OCI-LY3 (cell line): ENCODE measurements around the gene DNMT1.

Experiments
- H2AFZ ChIP-seq: fragments of 200-600, 300-600 bp; shearing (Covaris generic); 2 replicates; pipeline ENCODE4 v1.6.0; 2014; ENCODE audit warnings: antibody characterized with exemption, low read depth, low read length
- H3K27ac ChIP-seq: fragments of 200-600, 300-600 bp; sonication (generic); 2 replicates; pipeline ENCODE4 v1.5.1; 2014; ENCODE audit warnings: mild to moderate bottlenecking, low read length, moderate library complexity, mixed read lengths
- H3K27me3 ChIP-seq: fragments of 200-600, 300-600 bp; sonication (generic); 2 replicates; pipeline ENCODE4 v1.6.1; 2014; ENCODE audit warnings: low read depth, low read length, mixed read lengths
- H3K36me3 ChIP-seq: fragments of 200-600, 300-600 bp; sonication (generic); replicated peaks from 2 replicates; pipeline ENCODE3; 2014; ENCODE audit warnings: low read depth, low read length, mixed read lengths
- H3K4me1 ChIP-seq: fragments of 300-600, 200-600 bp; sonication (generic); 2 replicates; pipeline ENCODE4 v1.6.1; 2014; ENCODE audit warnings: low read length, mixed read lengths
- H3K4me2 ChIP-seq: fragments of 200-600, 300-600 bp; sonication (generic); 2 replicates; pipeline ENCODE4 v1.6.1; 2014; ENCODE audit warnings: low read length, mixed read lengths
- H3K4me3 ChIP-seq: fragments of 300-600, 200-600 bp; sonication (generic); 2 replicates; pipeline ENCODE4 v1.5.1; 2014; ENCODE audit warnings: antibody characterized with exemption, mild to moderate bottlenecking, low read length, moderate library complexity
- H3K79me2 ChIP-seq: fragments of 300-600, 200-600 bp; shearing (Covaris generic); 2 replicates; pipeline ENCODE4 v1.6.1; 2014; ENCODE audit warnings: mild to moderate bottlenecking, low read length, mixed read lengths
- H3K9ac ChIP-seq: fragments of 300-600, 200-600 bp; shearing (Covaris generic); 2 replicates; pipeline ENCODE4 v1.6.0; 2014; ENCODE audit warnings: mild to moderate bottlenecking, low read length, moderate library complexity
- H3K9me3 ChIP-seq: fragments of 200-600, 300-600 bp; shearing (Covaris generic); 2 replicates; pipeline ENCODE4 v1.6.1; 2014; ENCODE audit warnings: low read length, mixed read lengths; ENCODE audit not compliant: insufficient read depth
- H4K20me1 ChIP-seq: fragments of 200-600, 300-600 bp; sonication (generic); 2 replicates; pipeline ENCODE4 v1.6.1; 2016; ENCODE audit warnings: low read length, mixed read lengths; ENCODE audit not compliant: insufficient read depth
- EZH2phosphoT487 ChIP-seq: fragments of 200-600 bp; shearing (Covaris generic); IDR thresholded peaks from 2 replicates; pipeline ENCODE4 v1.6.1; 2018; ENCODE audit warnings: antibody characterized with exemption, mixed run types, low read depth
- TF ChIP-seq, protein P1 (sequence below): fragments of 200-600, 300-600 bp; sonication (generic); IDR thresholded peaks from 2 replicates; pipeline ENCODE4 v1.5.1; 2014; ENCODE audit warnings: antibody characterized with exemption, low read length, low read depth

Gene DNMT1

DNA sequence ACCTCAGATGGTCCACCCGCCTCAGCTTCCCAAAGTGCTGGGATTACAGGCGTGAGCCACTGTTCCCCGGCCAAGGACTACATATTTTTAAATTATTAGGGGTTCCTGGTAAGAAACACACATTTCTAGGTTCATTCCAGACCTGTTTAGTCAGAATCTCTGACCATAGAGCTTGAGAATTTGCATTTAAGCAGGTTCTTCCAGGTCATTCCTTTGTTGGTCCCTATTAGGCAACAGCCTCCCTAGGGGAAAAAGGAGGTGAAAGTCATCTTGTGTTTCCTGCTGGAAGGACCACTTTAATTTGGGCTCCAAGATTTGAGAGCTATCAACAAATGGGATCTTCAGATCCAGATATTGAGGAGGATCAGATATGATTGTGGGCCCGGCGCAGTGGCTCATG lies 20.0 kb upstream of the DNMT1 start:
- Histone ChIP-seq H2AFZ (no peak overlapping the region), H3K27ac (no peak overlapping the region), H3K9ac (no peak overlapping the region), H3K4me3 (no peak overlapping the region), H3K9me3 (no peaks in the 10 kb centered on the region), H3K4me1 (peaks cover 9% of the 10 kb centered on the region), H3K27me3 (no peaks in the 10 kb centered on the region), H4K20me1 (no peaks in the 10 kb centered on the region), H3K4me2 (no peak overlapping the region), H3K79me2 (no peaks in the 10 kb centered on the region), H3K36me3 (no peaks in the 10 kb centered on the region)
- TF ChIP-seq, protein P1, sequence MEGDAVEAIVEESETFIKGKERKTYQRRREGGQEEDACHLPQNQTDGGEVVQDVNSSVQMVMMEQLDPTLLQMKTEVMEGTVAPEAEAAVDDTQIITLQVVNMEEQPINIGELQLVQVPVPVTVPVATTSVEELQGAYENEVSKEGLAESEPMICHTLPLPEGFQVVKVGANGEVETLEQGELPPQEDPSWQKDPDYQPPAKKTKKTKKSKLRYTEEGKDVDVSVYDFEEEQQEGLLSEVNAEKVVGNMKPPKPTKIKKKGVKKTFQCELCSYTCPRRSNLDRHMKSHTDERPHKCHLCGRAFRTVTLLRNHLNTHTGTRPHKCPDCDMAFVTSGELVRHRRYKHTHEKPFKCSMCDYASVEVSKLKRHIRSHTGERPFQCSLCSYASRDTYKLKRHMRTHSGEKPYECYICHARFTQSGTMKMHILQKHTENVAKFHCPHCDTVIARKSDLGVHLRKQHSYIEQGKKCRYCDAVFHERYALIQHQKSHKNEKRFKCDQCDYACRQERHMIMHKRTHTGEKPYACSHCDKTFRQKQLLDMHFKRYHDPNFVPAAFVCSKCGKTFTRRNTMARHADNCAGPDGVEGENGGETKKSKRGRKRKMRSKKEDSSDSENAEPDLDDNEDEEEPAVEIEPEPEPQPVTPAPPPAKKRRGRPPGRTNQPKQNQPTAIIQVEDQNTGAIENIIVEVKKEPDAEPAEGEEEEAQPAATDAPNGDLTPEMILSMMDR, result no peak
- no peak for TF ChIP-seq EZH2phosphoT487

DNA sequence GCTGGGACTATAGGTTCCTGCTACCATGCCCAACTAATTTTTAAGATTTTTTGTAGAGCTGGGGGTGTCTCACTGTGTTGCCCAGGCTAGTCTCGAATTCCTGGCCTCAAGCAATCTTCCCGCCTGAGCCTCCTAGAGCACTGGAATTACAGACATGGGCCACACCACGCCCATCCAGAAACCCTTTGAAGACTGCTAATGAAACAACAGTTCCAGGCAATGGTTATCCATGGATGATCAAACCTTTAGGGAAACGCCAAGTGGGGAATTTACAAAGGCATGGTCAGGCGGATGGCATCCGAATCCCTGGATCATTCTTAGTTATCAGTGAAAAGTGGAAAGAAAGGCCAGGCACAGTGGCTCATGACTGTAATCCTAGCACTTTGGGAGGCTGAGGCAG lies 16.9 kb upstream of the DNMT1 start:
- Histone ChIP-seq H3K4me2 (no peak overlapping the region), H3K27ac (no peak overlapping the region), H4K20me1 (no peaks in the 10 kb centered on the region), H3K9me3 (no peaks in the 10 kb centered on the region), H3K9ac (no peak overlapping the region), H3K36me3 (no peaks in the 10 kb centered on the region), H3K27me3 (no peaks in the 10 kb centered on the region), H3K4me3 (no peak overlapping the region), H3K79me2 (no peaks in the 10 kb centered on the region), H2AFZ (no peak overlapping the region), H3K4me1 (no peaks in the 10 kb centered on the region)
- TF ChIP-seq, protein P1, result no peak
- no peak for TF ChIP-seq EZH2phosphoT487

DNA sequence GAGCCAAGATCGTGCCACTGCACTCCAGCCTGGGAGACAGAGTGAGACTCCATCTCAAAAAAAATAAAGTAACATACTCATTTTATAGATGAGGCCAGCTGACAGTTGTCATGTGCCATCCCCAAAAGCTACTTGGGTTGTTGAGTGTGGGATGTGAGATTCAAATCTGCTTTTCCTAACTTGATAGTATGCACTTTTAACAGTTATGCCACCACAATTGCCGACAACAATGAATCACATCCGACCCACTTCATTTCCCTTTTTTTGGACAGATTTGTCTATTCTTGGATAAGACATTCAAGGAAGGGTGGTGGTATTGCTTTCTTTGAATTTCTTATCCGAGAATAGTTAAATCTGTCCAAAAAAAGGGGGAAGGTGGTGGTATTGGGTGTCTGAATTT lies 16.3 kb upstream of the DNMT1 start:
- H3K36me3 ChIP-seq, result no peaks in the 10 kb centered on the region
- H3K27me3 ChIP-seq, result no peaks in the 10 kb centered on the region
- no peak overlapping the region for H3K4me3 ChIP-seq
- no peaks in the 10 kb centered on the region for H3K79me2 ChIP-seq
- no peak overlapping the region for H3K27ac ChIP-seq
- H4K20me1 ChIP-seq, result no peaks in the 10 kb centered on the region
- H3K9me3 ChIP-seq, result no peaks in the 10 kb centered on the region
- TF ChIP-seq EZH2phosphoT487, result no peak
- TF ChIP-seq, protein P1, result no peak
- H2AFZ ChIP-seq, result no peak overlapping the region
- no peak overlapping the region for H3K9ac ChIP-seq
- no peak overlapping the region for H3K4me2 ChIP-seq
- H3K4me1 ChIP-seq, result no peaks in the 10 kb centered on the region

DNA sequence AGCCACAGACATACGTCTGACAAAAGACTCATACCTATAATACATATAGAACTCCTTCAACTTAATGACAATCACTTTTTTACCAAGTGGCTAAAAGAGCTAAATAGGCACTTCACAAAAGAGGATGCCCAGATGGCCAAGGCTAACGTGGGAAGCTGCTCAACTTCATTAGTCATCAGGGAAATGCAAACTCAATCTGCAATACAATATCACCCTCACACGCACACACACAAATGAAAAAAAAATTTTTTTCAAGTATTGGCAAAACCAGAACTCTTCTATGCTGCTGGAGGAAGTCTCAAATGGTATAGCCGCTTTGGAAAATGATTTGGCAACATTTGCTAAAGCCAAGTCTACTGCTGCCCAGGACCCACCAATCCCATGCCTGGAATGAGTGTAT lies 14.6 kb upstream of the DNMT1 start:
- no peaks in the 10 kb centered on the region for H4K20me1 ChIP-seq
- no peak overlapping the region for H2AFZ ChIP-seq
- no peak for TF ChIP-seq EZH2phosphoT487
- TF ChIP-seq, protein P1, result no peak

More for the DNA sequence above, 14.6 kb upstream of the DNMT1 start:
- no peaks in the 10 kb centered on the region for H3K79me2 ChIP-seq
- H3K27me3 ChIP-seq, result no peaks in the 10 kb centered on the region
- H3K4me1 ChIP-seq, result no peaks in the 10 kb centered on the region
- H3K4me2 ChIP-seq, result no peak overlapping the region
- no peak overlapping the region for H3K9ac ChIP-seq
- no peaks in the 10 kb centered on the region for H3K36me3 ChIP-seq
- H3K27ac ChIP-seq, result no peak overlapping the region
- H3K9me3 ChIP-seq, result no peaks in the 10 kb centered on the region
- H3K4me3 ChIP-seq, result no peak overlapping the region
